SK-N-MC (cell line): ENCODE measurements around the gene PNMA1.
A peak's percentile ranks its signal among the peaks of the same experiment; 100 is the strongest.

Source experiments
- DNase-seq: peaks from one replicate; pipeline ENCODE4 v3.0.0-alpha.2; 2011; ENCODE audit warnings: low read depth, low spot score
- H3K27ac ChIP-seq: fragments of 200-600 bp; sonication (generic); 2 replicates; pipeline ENCODE4 v1.5.1; 2016; ENCODE audit warnings: mixed run types
- H3K36me3 ChIP-seq: fragments of 200-600 bp; sonication (generic); 2 replicates; pipeline ENCODE4 v1.6.1; 2017; ENCODE audit warnings: antibody characterized with exemption, low read length, mixed read lengths; ENCODE audit not compliant: insufficient read depth
- H3K4me3 ChIP-seq: fragments of 200-600 bp; sonication (generic); 2 replicates; pipeline ENCODE4 v1.5.1; 2016
- H3K9ac ChIP-seq: fragments of 200-600 bp; sonication (generic); 2 replicates; pipeline ENCODE4 v1.8.0; 2017; ENCODE audit warnings: mixed run types, mixed read lengths; ENCODE audit not compliant: insufficient read length
- H3K9me3 ChIP-seq: fragments of 200-600 bp; sonication (generic); 2 replicates; pipeline ENCODE4 v1.6.1; 2017; ENCODE audit warnings: low read depth, mild to moderate bottlenecking, antibody characterized with exemption, low read length, moderate library complexity, mixed read lengths
- EZH2 ChIP-seq: fragments of 200-600 bp; sonication (generic); IDR thresholded peaks from one replicate; pipeline ENCODE4 v1.6.1; 2017; ENCODE audit warnings: antibody characterized with exemption
- FOXP2 ChIP-seq: optimal IDR thresholded peaks from 2 replicates; pipeline ENCODE3; 2011; ENCODE audit warnings: mild to moderate bottlenecking, moderate library complexity; ENCODE audit not compliant: insufficient read depth; ENCODE audit errors: extremely low read length, control extremely low read depth
- POLR2AphosphoS5 ChIP-seq: IDR thresholded peaks from 2 replicates; pipeline ENCODE4 v1.6.1; 2012; ENCODE audit warnings: mild to moderate bottlenecking, low read depth, low read length, borderline replicate concordance

Gene PNMA1

DNA sequence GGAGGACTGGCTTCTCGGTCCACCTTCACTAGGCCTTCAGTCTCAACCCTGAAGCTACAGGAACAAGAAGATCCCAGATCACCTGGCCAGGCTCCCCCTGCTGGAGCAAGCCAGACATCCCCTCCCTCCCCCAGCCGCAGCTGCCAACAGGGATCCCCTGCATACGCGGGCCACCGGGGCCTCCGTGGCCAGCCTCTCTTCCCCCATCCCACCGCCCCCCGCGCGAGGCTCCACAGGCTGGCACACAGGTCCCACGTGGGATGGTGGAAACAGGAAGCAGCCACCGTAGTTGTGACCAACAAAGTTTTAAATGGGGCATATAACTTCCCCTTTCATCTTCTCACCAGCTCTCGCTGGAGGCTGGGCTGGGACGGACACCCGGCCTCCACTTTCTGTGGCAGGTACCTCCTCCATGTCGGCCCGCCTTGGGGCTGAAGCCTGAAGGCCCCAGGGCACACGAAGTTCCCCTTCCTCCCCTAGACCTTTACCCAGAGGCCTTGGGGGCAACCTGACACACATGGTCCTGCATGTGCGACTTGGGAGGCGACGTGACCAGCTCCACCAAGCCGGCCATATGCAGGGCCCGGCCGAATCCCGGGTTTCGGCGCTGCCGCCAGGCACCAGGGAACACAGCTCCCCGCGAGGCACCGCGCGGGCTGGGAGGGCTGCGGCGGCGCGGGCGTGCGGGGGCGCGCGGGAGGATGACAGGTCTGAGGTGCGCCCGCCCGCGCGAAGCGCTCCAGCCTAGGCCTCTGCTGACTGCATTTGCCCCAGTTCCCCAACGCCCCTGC is 44.4 kb upstream of the PNMA1 start:
- H3K9ac ChIP-seq: peak overlapping the region; percentile 75
- no peaks in the 10 kb centered on the region for H3K9me3 ChIP-seq
- TF ChIP-seq EZH2 (no peak), FOXP2 (no peak)
- peak overlapping the region; percentile 97 for H3K4me3 ChIP-seq
- DNase-seq: no peak
- no peaks in the 10 kb centered on the region for H3K36me3 ChIP-seq
- H3K27ac ChIP-seq: no peak overlapping the region

- H3K9ac ChIP-seq: no peak overlapping the region
- no peak for DNase-seq
- H3K27ac ChIP-seq: no peak overlapping the region; the same call in 1 of the 2 replicates
- TF ChIP-seq EZH2: no peak
- no peak for TF ChIP-seq FOXP2
- no peak for TF ChIP-seq POLR2AphosphoS5
- H3K9me3 ChIP-seq: no peaks in the 10 kb centered on the region
- H3K36me3 ChIP-seq: no peaks in the 10 kb centered on the region
- peak overlapping the region; percentile 97 for H3K4me3 ChIP-seq
These were observed 43.8 kb upstream of the PNMA1 start for GRCh38 chr14:73757876-73758391.

DNA sequence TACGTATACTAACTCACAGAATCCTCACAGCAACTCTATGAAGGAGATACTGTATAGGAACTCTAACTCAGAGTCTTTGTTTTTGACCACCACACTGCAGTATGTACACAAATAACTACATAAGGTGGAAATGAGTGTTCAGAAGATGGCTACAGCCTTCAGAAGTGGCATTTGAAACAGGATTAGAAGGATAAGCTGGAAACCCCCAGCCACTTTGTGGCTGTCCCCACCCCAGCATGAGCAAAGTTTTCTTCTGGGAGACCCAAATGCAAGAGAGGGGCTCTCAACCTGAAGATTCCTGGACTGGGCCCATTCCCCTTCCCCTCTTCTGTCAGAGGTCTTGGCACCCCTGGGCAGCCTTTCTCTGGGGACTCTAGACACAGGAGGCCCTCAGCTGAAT is 43.2 kb upstream of the PNMA1 start:
- TF ChIP-seq EZH2 (no peak), POLR2AphosphoS5 (no peak), FOXP2 (no peak)
- H3K4me3 ChIP-seq: peak overlapping the region; percentile 97; the same call in 1 of the 2 replicates
- DNase-seq: no peak
- H3K9me3 ChIP-seq: no peaks in the 10 kb centered on the region
- H3K9ac ChIP-seq: no peak overlapping the region
- H3K36me3 ChIP-seq: no peaks in the 10 kb centered on the region
- H3K27ac ChIP-seq: peak overlapping the region; percentile 75

GRCh38 chr14:73755434-73756014 is 41.3 kb upstream of the PNMA1 start:
- Histone ChIP-seq H3K9me3 (no peaks in the 10 kb centered on the region), H3K27ac (peak overlapping the region; percentile 85; the same call in 1 of the 2 replicates), H3K36me3 (no peaks in the 10 kb centered on the region), H3K4me3 (no peak overlapping the region), H3K9ac (peak overlapping the region; percentile 3)
- no peak for TF ChIP-seq FOXP2
- TF ChIP-seq POLR2AphosphoS5: no peak
- TF ChIP-seq EZH2: no peak
- no peak for DNase-seq

DNA sequence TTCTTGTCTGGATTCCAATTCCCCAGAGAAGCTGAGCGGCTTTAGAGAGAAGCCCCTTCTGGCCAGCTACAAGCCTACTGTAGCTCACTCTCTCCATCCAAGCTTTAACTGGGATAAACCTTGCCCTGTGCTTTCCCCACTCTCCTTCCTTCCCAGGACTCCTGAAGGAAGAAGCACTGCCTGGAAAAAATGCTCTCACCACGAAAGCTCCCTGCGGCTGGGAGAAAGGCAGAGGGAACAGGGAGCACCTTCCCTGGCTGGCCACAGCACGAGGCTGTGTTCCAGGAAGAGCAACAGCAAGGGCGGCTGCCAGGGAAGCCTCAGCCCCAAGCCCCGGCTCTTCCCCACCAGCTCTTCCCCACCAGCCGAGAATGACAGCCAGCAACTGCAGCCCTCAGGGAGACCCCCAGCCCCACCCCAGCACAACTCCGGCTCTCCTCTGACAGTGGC is 40.8 kb upstream of the PNMA1 start:
- H3K9ac ChIP-seq: peak overlapping the region; percentile 49
- H3K9me3 ChIP-seq: no peaks in the 10 kb centered on the region
- H3K36me3 ChIP-seq: no peaks in the 10 kb centered on the region
- H3K4me3 ChIP-seq: peak overlapping the region; percentile 7; the same call in 1 of the 2 replicates
- peak overlapping the region; percentile 85 for H3K27ac ChIP-seq
- no peak for DNase-seq
- TF ChIP-seq POLR2AphosphoS5 (no peak), EZH2 (no peak), FOXP2 (no peak)

GRCh38 chr14:73753887-73754795 is 40.0 kb upstream of the PNMA1 start:
- Histone ChIP-seq H3K4me3 (0 out of 2 replicates have a peak overlapping the region, but pooled peaks have one; percentile 56), H3K36me3 (no peaks in the 10 kb centered on the region), H3K9me3 (no peaks in the 10 kb centered on the region), H3K9ac (peak overlapping the region; percentile 49), H3K27ac (peak overlapping the region; percentile 85)
- no peak for DNase-seq
- no peak for TF ChIP-seq POLR2AphosphoS5
- no peak for TF ChIP-seq FOXP2
- TF ChIP-seq EZH2: no peak

- Histone ChIP-seq H3K4me3 (peak overlapping the region; percentile 56), H3K9ac (no peak overlapping the region), H3K9me3 (no peaks in the 10 kb centered on the region), H3K27ac (peak overlapping the region; percentile 85), H3K36me3 (no peaks in the 10 kb centered on the region)
- no peak for DNase-seq
- no peak for TF ChIP-seq POLR2AphosphoS5
- TF ChIP-seq FOXP2: no peak
These were observed 39.1 kb upstream of the PNMA1 start for GRCh38 chr14:73753124-73753886.
